Neural cell (in vitro differentiated cells): ENCODE measurements around the gene GIT2. TPM values are rescaled to one million over a fixed set of nuclear protein-coding genes. Genes with fewer than 3 reads are reported as not detected.

Experiments
- H2AFZ ChIP-seq: fragments of 200-600, 300-800 bp; sonication (generic), shearing (Covaris generic); 2 replicates; pipeline ENCODE4 v1.6.0; 2014; ENCODE audit warnings: low read depth, mild to moderate bottlenecking, antibody characterized with exemption, low read length, moderate library complexity
- H3F3A ChIP-seq: fragments of 200-600 bp; shearing (Covaris generic); 2 replicates; pipeline ENCODE4 v1.6.1; 2016; ENCODE audit warnings: mild to moderate bottlenecking, moderate library complexity, mixed read lengths, antibody characterized with exemption, low read length; ENCODE audit not compliant: insufficient read depth, poor library complexity, severe bottlenecking
- H3K27ac ChIP-seq: fragments of 200-600, 300-800 bp; sonication (generic), shearing (Covaris generic); 2 replicates; pipeline ENCODE4 v1.5.1; 2014; ENCODE audit warnings: mild to moderate bottlenecking, low read length, moderate library complexity
- H3K27me3 ChIP-seq: fragments of 300-800, 200-600 bp; sonication (generic), shearing (Covaris generic); 2 replicates; pipeline ENCODE4 v1.6.0; 2014; ENCODE audit warnings: mild to moderate bottlenecking, low read depth, low read length, moderate library complexity; ENCODE audit not compliant: insufficient read depth
- H3K36me3 ChIP-seq: fragments of 300-800, 200-600 bp; sonication (generic), shearing (Covaris generic); 2 replicates; pipeline ENCODE4 v1.5.1; 2014; ENCODE audit warnings: mild to moderate bottlenecking, antibody characterized with exemption, low read length, moderate library complexity; ENCODE audit not compliant: insufficient read depth
- H3K4me2 ChIP-seq: fragments of 300-800, 200-600 bp; sonication (generic), shearing (Covaris generic); 2 replicates; pipeline ENCODE4 v1.6.0; 2014; ENCODE audit warnings: mild to moderate bottlenecking, low read length
- H3K4me3 ChIP-seq: fragments of 300-800, 200-600 bp; sonication (generic), shearing (Covaris generic); 2 replicates; pipeline ENCODE4 v1.5.1; 2014; ENCODE audit warnings: mild to moderate bottlenecking, low read length, moderate library complexity
- H3K79me2 ChIP-seq: fragments of 200-600 bp; shearing (Covaris generic); replicated peaks from 2 replicates; pipeline ENCODE4 v1.6.0; 2014; ENCODE audit warnings: mild to moderate bottlenecking, low read length, moderate library complexity; ENCODE audit not compliant: insufficient read depth
- H3K9ac ChIP-seq: fragments of 300-800, 200-600 bp; sonication (generic), shearing (Covaris generic); 2 replicates; pipeline ENCODE4 v1.6.1; 2016; ENCODE audit warnings: mild to moderate bottlenecking, low read length, mixed read lengths
- H3K9me2 ChIP-seq: fragments of 200-600 bp; shearing (Covaris generic); 2 replicates; pipeline ENCODE4 v1.6.1; 2016; ENCODE audit warnings: mild to moderate bottlenecking, low read length, mixed read lengths; ENCODE audit not compliant: insufficient read depth
- H3K9me3 ChIP-seq: fragments of 200-600, 300-800 bp; sonication (generic), shearing (Covaris generic); 2 replicates; pipeline ENCODE4 v1.6.1; 2016; ENCODE audit warnings: mild to moderate bottlenecking, mixed run types, low read length, moderate library complexity, mixed read lengths
- H4K20me1 ChIP-seq: fragments of 200-600 bp; shearing (Covaris generic); 2 replicates; pipeline ENCODE4 v1.6.1; 2016; ENCODE audit warnings: mild to moderate bottlenecking, mixed run types; ENCODE audit not compliant: insufficient read depth
- EP300 ChIP-seq: fragments of 450-650 bp; conservative IDR thresholded peaks from 2 replicates; pipeline ENCODE4 v1.6.1; 2014; ENCODE audit warnings: antibody characterized with exemption, mild to moderate bottlenecking, moderate library complexity; ENCODE audit not compliant: poor library complexity, severe bottlenecking
- EZH2 ChIP-seq: fragments of 200-600, 300-800 bp; shearing (Covaris generic), sonication (generic); IDR thresholded peaks from 2 replicates; pipeline ENCODE4 v1.6.1; 2014; ENCODE audit warnings: antibody characterized with exemption, low read length, borderline replicate concordance, mild to moderate bottlenecking; ENCODE audit not compliant: insufficient read depth, poor library complexity, severe bottlenecking
- MXI1 ChIP-seq: fragments of 450-650 bp; conservative IDR thresholded peaks from 2 replicates; pipeline ENCODE4 v1.6.1; 2014; ENCODE audit warnings: antibody characterized with exemption, mild to moderate bottlenecking; ENCODE audit not compliant: poor library complexity, severe bottlenecking
- POLR2AphosphoS5 ChIP-seq: IDR thresholded peaks from 2 replicates; pipeline ENCODE4 v1.6.1; 2012
- RAD21 ChIP-seq: fragments of 450-650 bp; conservative IDR thresholded peaks from 2 replicates; pipeline ENCODE4 v1.6.1; 2014; ENCODE audit warnings: antibody characterized with exemption, mild to moderate bottlenecking, moderate library complexity
- SMC3 ChIP-seq: fragments of 450-650 bp; conservative IDR thresholded peaks from 2 replicates; pipeline ENCODE4 v1.6.1; 2014; ENCODE audit warnings: antibody characterized with exemption, mild to moderate bottlenecking, moderate library complexity; ENCODE audit not compliant: poor library complexity
- TAF1 ChIP-seq: IDR thresholded peaks from 2 replicates; pipeline ENCODE4 v1.6.1; 2012; ENCODE audit warnings: low read depth
- polyA plus RNA-seq: library from polyadenylated mRNA; depleted of rRNA; stranded (reverse); fragments of >200 nt; gene quantifications from 2 replicates; pipeline ENCODE4 v1.2.3, GENCODE V29; 2014
- TF ChIP-seq, protein P1 (sequence below): IDR thresholded peaks from 2 replicates; pipeline ENCODE4 v1.6.1; 2012; ENCODE audit warnings: borderline replicate concordance

GIT2 gene
- polyA plus RNA-seq, 1 donor from 2014 or later = 14.2 TPM

GRCh38 chr12:109950625-109951024, 45.5 kb downstream of the GIT2 start:
- no peaks in the 10 kb centered on the region for H4K20me1 ChIP-seq
- H3F3A ChIP-seq = no peaks in the 10 kb centered on the region
- no peaks in the 10 kb centered on the region for H3K9me2 ChIP-seq
- no peaks in the 10 kb centered on the region for H3K9me3 ChIP-seq
- H3K36me3 ChIP-seq = peaks cover 7% of the 10 kb centered on the region
- no peaks in the 10 kb centered on the region for H3K27me3 ChIP-seq
- H3K27ac ChIP-seq = no peak overlapping the region
- no peak overlapping the region for H2AFZ ChIP-seq
- no peak overlapping the region for H3K4me2 ChIP-seq
- no peaks in the 10 kb centered on the region for H3K79me2 ChIP-seq
- no peak overlapping the region for H3K9ac ChIP-seq
- H3K4me3 ChIP-seq = no peak overlapping the region
- TF ChIP-seq, protein P1, sequence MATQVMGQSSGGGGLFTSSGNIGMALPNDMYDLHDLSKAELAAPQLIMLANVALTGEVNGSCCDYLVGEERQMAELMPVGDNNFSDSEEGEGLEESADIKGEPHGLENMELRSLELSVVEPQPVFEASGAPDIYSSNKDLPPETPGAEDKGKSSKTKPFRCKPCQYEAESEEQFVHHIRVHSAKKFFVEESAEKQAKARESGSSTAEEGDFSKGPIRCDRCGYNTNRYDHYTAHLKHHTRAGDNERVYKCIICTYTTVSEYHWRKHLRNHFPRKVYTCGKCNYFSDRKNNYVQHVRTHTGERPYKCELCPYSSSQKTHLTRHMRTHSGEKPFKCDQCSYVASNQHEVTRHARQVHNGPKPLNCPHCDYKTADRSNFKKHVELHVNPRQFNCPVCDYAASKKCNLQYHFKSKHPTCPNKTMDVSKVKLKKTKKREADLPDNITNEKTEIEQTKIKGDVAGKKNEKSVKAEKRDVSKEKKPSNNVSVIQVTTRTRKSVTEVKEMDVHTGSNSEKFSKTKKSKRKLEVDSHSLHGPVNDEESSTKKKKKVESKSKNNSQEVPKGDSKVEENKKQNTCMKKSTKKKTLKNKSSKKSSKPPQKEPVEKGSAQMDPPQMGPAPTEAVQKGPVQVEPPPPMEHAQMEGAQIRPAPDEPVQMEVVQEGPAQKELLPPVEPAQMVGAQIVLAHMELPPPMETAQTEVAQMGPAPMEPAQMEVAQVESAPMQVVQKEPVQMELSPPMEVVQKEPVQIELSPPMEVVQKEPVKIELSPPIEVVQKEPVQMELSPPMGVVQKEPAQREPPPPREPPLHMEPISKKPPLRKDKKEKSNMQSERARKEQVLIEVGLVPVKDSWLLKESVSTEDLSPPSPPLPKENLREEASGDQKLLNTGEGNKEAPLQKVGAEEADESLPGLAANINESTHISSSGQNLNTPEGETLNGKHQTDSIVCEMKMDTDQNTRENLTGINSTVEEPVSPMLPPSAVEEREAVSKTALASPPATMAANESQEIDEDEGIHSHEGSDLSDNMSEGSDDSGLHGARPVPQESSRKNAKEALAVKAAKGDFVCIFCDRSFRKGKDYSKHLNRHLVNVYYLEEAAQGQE = no peak

- H3K4me3 ChIP-seq = no peak overlapping the region
These were observed 47.1 kb downstream of the GIT2 start for GRCh38 chr12:109949089-109949488.

DNA sequence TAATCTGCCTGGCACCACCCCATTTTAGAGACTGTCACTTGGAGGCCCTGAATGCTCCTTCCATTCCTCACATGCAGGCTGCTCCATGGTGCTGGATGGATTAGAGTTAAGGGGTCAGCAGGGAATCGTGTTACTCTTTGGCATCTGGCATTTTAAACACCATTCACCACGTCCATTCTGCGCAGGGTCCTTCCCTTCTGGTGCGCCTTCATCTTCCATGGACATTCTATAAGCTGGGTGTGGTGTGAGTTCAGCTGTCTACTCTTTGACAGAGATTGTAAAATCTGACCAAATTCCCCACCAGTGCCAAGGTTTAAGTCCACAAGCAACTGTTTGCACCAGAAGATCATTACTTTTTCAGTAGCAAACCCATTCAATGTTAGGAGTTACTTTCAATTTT, 47.8 kb downstream of the GIT2 start:
- Histone ChIP-seq H3K9ac (no peak overlapping the region), H3K27me3 (no peaks in the 10 kb centered on the region), H3K4me2 (no peak overlapping the region), H3K4me3 (no peak overlapping the region), H3K9me3 (no peaks in the 10 kb centered on the region), H4K20me1 (no peaks in the 10 kb centered on the region), H3F3A (no peaks in the 10 kb centered on the region), H3K27ac (no peak overlapping the region), H2AFZ (no peak overlapping the region), H3K9me2 (no peaks in the 10 kb centered on the region), H3K36me3 (peaks cover 7% of the 10 kb centered on the region), H3K79me2 (no peaks in the 10 kb centered on the region)
- TF ChIP-seq, protein P1 = no peak
- TF ChIP-seq POLR2AphosphoS5 (no peak), EP300 (no peak), MXI1 (no peak), EZH2 (no peak)

More at GRCh38 chr12:109949089-109949488, 47.1 kb downstream of the GIT2 start:
- TF ChIP-seq SMC3 (no peak), POLR2AphosphoS5 (no peak), EZH2 (no peak), MXI1 (no peak), RAD21 (no peak), TAF1 (no peak), EP300 (no peak)
- TF ChIP-seq, protein P1 = no peak
- Histone ChIP-seq H3K9ac (no peak overlapping the region), H3F3A (no peaks in the 10 kb centered on the region), H3K36me3 (peaks cover 7% of the 10 kb centered on the region), H2AFZ (no peak overlapping the region), H3K9me2 (no peaks in the 10 kb centered on the region), H3K27ac (no peak overlapping the region), H3K27me3 (no peaks in the 10 kb centered on the region), H3K9me3 (no peaks in the 10 kb centered on the region), H3K4me2 (no peak overlapping the region), H3K79me2 (no peaks in the 10 kb centered on the region), H4K20me1 (no peaks in the 10 kb centered on the region)
